BJ (cell line): ENCODE data around the gene RCAN2. TPM values are rescaled to one million over a fixed set of nuclear protein-coding genes. Genes with fewer than 3 reads are reported as not detected.
A peak's percentile ranks its signal among the peaks of the same experiment; 100 is the strongest.

ENCODE experiments used
- CTCF ChIA-PET: fragments of 350-600 bp; formaldehyde crosslinking; extraction: SDS; loops from one replicate; lab custom pipeline; 2021; ENCODE audit warnings: antibody characterized with exemption, inconsistent platforms; lab: Yijun Ruan, JAX
- POLR2A ChIA-PET: fragments of 300-600 bp; sonication (Branson Sonifier 250); formaldehyde crosslinking; extraction: SDS; loops from one replicate; lab custom pipeline; 2021; ENCODE audit warnings: antibody characterized with exemption; lab: Charles Lee
- DNase-seq: peaks from one replicate; pipeline ENCODE4 v3.0.0-alpha.2; 2011; ENCODE audit warnings: low read depth
- H3K27me3 ChIP-seq: 2 replicates; pipeline ENCODE4 v1.6.0; 2011; ENCODE audit warnings: low read length; ENCODE audit not compliant: control insufficient read depth, insufficient read depth
- H3K36me3 ChIP-seq: 2 replicates; pipeline ENCODE4 v1.5.1; 2011; ENCODE audit warnings: low read length; ENCODE audit not compliant: control insufficient read depth, insufficient read depth
- H3K4me3 ChIP-seq: 2 replicates; pipeline ENCODE4 v1.5.1; 2011; ENCODE audit warnings: low read depth, mild to moderate bottlenecking, control low read depth, low read length
- CTCF ChIP-seq: IDR thresholded peaks from 2 replicates; pipeline ENCODE4 v1.5.1; 2011; ENCODE audit warnings: low read depth, mild to moderate bottlenecking, control low read depth, inconsistent platforms, low read length, moderate library complexity; ENCODE audit not compliant: insufficient read depth
- polyA plus RNA-seq: library from polyadenylated mRNA; depleted of rRNA; stranded (reverse); fragments of >200 nt; gene quantifications from 2 replicates; pipeline ENCODE4 v1.2.3, GENCODE V29; 2011

RCAN2 gene
- polyA plus RNA-seq, 1 experiment = 5.9 TPM

- TF ChIP-seq CTCF = no peak
- Histone ChIP-seq H3K4me3 (no peak overlapping the region), H3K36me3 (no peaks in the 10 kb centered on the region), H3K27me3 (peaks cover 5% of the 10 kb centered on the region)
- ChIA-PET POLR2A (no interaction called here), CTCF (interaction anchor here (0.9 to 12.2 kb wide), 4 partner anchors 79 to 323 kb away, joined by 3 to 200 read pairs (median 6); partner anchors contain the start of gene RCAN2)
- DNase-seq = no peak
Measured at GRCh38 chr6:46412662-46413061, 78.6 kb downstream of the RCAN2 start.

- no peak for TF ChIP-seq CTCF
- Histone ChIP-seq H3K27me3 (peaks cover 5% of the 10 kb centered on the region), H3K4me3 (no peak overlapping the region), H3K36me3 (no peaks in the 10 kb centered on the region)
- CTCF ChIA-PET = interaction anchor here (0.8 to 12.2 kb wide), 5 partner anchors 80 to 193 kb away, joined by 3 to 200 read pairs (median 5); partner anchors contain the start of gene RCAN2
- POLR2A ChIA-PET = no interaction called here
- DNase-seq = no peak
Measured at GRCh38 chr6:46411456-46412197, 79.6 kb downstream of the RCAN2 start.

GRCh38 chr6:46410334-46410953 is 80.8 kb downstream of the RCAN2 start:
- Histone ChIP-seq H3K36me3 (no peaks in the 10 kb centered on the region), H3K27me3 (peaks cover 5% of the 10 kb centered on the region), H3K4me3 (no peak overlapping the region)
- TF ChIP-seq CTCF = peak; percentile 58
- CTCF ChIA-PET = interaction anchor here (0.6 to 12.2 kb wide), 19 partner anchors 9 to 476 kb away, joined by 3 to 200 read pairs (median 3); partner anchors contain the start of gene RCAN2
- no peak for DNase-seq
- POLR2A ChIA-PET = no interaction called here

- TF ChIP-seq CTCF = no peak
- H3K4me3 ChIP-seq = no peak overlapping the region
- DNase-seq = no peak
- H3K36me3 ChIP-seq = no peaks in the 10 kb centered on the region
- CTCF ChIA-PET = interaction anchor here (0.9 to 12.2 kb wide), 8 partner anchors 8 to 318 kb away, joined by 3 to 200 read pairs (median 3); no protein-coding TSS in a partner anchor
- peaks cover 4% of the 10 kb centered on the region for H3K27me3 ChIP-seq
- POLR2A ChIA-PET = no interaction called here
Measured at GRCh38 chr6:46407776-46408530, 83.3 kb downstream of the RCAN2 start.
